Neural progenitor cell (in vitro differentiated cells): ENCODE measurements around the gene DHRS2. TPM values are rescaled to one million over a fixed set of nuclear protein-coding genes. Genes with fewer than 3 reads are reported as not detected.

Experiments used
- DNase-seq: peaks from one replicate; pipeline ENCODE4 v3.0.0-alpha.2; 2016; ENCODE audit warnings: low spot score
- H2AFZ ChIP-seq: fragments of 200-600 bp; sonication (generic); replicated peaks from 2 replicates; pipeline ENCODE4 v1.6.1; 2016; ENCODE audit warnings: antibody characterized with exemption
- H3F3A ChIP-seq: fragments of 200-600 bp; sonication (generic); 2 replicates; pipeline ENCODE4 v1.6.1; 2016; ENCODE audit warnings: antibody characterized with exemption, low read depth
- H3K27ac ChIP-seq: fragments of 200-600 bp; sonication (generic); 2 replicates; pipeline ENCODE4 v1.5.1; 2016; ENCODE audit warnings: mild to moderate bottlenecking
- H3K27me3 ChIP-seq: fragments of 200-600 bp; sonication (generic); 2 replicates; pipeline ENCODE4 v1.6.1; 2016; ENCODE audit warnings: mild to moderate bottlenecking, moderate library complexity
- H3K36me3 ChIP-seq: fragments of 200-600 bp; sonication (generic); 2 replicates; pipeline ENCODE4 v1.5.1; 2016
- H3K4me1 ChIP-seq: fragments of 200-600 bp; sonication (generic); 2 replicates; pipeline ENCODE4 v1.6.1; 2016; ENCODE audit warnings: mixed run types
- H3K4me2 ChIP-seq: fragments of 200-600 bp; sonication (generic); 2 replicates; pipeline ENCODE4 v1.6.1; 2016
- H3K4me3 ChIP-seq: fragments of 200-600 bp; sonication (generic); 2 replicates; pipeline ENCODE4 v1.5.1; 2016
- H3K79me2 ChIP-seq: fragments of 200-600 bp; sonication (generic); 2 replicates; pipeline ENCODE4 v1.6.1; 2016; ENCODE audit warnings: low read depth
- H3K9ac ChIP-seq: fragments of 200-600 bp; sonication (generic); 2 replicates; pipeline ENCODE4 v1.6.1; 2016
- H3K9me3 ChIP-seq: fragments of 200-600 bp; sonication (generic); 2 replicates; pipeline ENCODE4 v1.5.1; 2016; ENCODE audit warnings: low read depth
- H4K20me1 ChIP-seq: fragments of 200-600 bp; sonication (generic); 2 replicates; pipeline ENCODE4 v1.6.1; 2016; ENCODE audit warnings: low read depth
- H3K27ac Mint-ChIP-seq: 3 replicates; pipeline ENCODE4 v1.8.0; 2021; ENCODE audit warnings: mixed read lengths
- H3K27me3 Mint-ChIP-seq: 2 replicates; pipeline ENCODE4 v1.8.0; 2022; ENCODE audit warnings: low read depth, mild to moderate bottlenecking, inconsistent platforms, moderate library complexity, mixed read lengths; ENCODE audit not compliant: insufficient read depth
- H3K36me3 Mint-ChIP-seq: 3 replicates; pipeline ENCODE4 v1.8.0; 2021; ENCODE audit warnings: mixed read lengths
- H3K4me1 Mint-ChIP-seq: 3 replicates; pipeline ENCODE4 v1.8.0; 2021; ENCODE audit warnings: mixed read lengths
- H3K4me3 Mint-ChIP-seq: 3 replicates; pipeline ENCODE4 v1.8.0; 2021; ENCODE audit warnings: mild to moderate bottlenecking, moderate library complexity, mixed read lengths
- H3K9me3 Mint-ChIP-seq: 3 replicates; pipeline ENCODE4 v1.8.0; 2020; ENCODE audit warnings: mixed read lengths
- EZH2 ChIP-seq: fragments of 200-600 bp; sonication (generic); IDR thresholded peaks from 2 replicates; pipeline ENCODE4 v1.6.1; 2017; ENCODE audit warnings: antibody characterized with exemption, mild to moderate bottlenecking, moderate library complexity
- EZH2phosphoT487 ChIP-seq: fragments of 200-600 bp; sonication (generic); IDR thresholded peaks from 2 replicates; pipeline ENCODE4 v1.6.1; 2017; ENCODE audit warnings: antibody characterized with exemption
- total RNA-seq: library from RNA; depleted of rRNA; stranded (reverse); fragments of >200 nt; gene quantifications from 2 replicates; pipeline ENCODE4 v1.2.3, GENCODE V29; 2015; ENCODE audit warnings: low replicate concordance
- TF ChIP-seq, protein P1 (sequence below): fragments of 200-600 bp; sonication (generic); IDR thresholded peaks from 2 replicates; pipeline ENCODE4 v1.5.1; 2017; ENCODE audit warnings: antibody characterized with exemption, mild to moderate bottlenecking

DHRS2 gene
- total RNA-seq, 1 donor from 2014 or later = 2.8 TPM

DNA sequence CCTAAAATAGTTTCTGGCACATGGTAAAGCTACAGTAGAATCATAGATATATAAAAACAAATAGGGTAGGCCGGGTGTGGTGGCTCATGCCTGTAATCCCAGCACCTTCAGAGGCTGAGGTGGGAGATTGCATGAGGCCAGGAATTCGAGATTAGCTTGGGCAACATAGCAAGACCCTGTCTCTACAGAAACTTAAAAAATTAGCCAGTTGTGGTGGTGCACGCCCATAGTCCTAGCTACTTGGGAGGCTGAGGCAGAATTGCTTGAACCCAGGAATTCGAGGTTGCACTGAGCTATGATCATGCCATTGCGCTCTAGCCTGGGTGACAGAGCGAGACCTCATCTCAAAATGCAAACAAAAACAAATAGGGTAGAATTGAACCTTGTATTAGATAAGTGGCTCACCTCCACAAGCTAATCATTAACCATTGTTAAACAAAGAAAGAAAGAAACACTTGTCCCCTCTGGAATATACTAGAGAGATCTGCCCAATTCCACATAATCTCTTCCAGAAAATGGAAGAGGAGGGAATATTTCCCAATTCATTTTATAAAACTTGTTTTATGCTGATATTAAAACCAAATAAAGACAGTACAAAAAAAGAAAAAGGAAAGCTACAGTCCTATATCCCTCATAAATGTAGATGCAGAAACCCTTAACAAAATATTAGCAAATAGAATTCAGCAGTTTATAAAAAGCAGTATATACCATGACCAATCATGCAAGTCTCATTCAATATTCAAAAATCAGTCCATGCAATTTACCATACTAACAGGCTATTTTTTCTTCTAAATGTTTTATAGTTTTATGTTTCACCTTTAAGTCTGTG is 22.7 kb upstream of the DHRS2 start:
- TF ChIP-seq, protein P1, sequence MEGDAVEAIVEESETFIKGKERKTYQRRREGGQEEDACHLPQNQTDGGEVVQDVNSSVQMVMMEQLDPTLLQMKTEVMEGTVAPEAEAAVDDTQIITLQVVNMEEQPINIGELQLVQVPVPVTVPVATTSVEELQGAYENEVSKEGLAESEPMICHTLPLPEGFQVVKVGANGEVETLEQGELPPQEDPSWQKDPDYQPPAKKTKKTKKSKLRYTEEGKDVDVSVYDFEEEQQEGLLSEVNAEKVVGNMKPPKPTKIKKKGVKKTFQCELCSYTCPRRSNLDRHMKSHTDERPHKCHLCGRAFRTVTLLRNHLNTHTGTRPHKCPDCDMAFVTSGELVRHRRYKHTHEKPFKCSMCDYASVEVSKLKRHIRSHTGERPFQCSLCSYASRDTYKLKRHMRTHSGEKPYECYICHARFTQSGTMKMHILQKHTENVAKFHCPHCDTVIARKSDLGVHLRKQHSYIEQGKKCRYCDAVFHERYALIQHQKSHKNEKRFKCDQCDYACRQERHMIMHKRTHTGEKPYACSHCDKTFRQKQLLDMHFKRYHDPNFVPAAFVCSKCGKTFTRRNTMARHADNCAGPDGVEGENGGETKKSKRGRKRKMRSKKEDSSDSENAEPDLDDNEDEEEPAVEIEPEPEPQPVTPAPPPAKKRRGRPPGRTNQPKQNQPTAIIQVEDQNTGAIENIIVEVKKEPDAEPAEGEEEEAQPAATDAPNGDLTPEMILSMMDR = no peak
- TF ChIP-seq EZH2 (no peak), EZH2phosphoT487 (no peak)
- H3K4me1 ChIP-seq = no peaks in the 10 kb centered on the region
- no peaks in the 10 kb centered on the region for H3F3A ChIP-seq
- no peak overlapping the region for H2AFZ ChIP-seq
- Mint-ChIP-seq H3K27ac (no peak overlapping the region), H3K36me3 (no peaks in the 10 kb centered on the region), H3K4me3 (no peak overlapping the region), H3K9me3 (peaks cover 4% of the 10 kb centered on the region), H3K27me3 (no peaks in the 10 kb centered on the region), H3K4me1 (no peaks in the 10 kb centered on the region)
- H4K20me1 ChIP-seq = no peaks in the 10 kb centered on the region
- H3K4me2 ChIP-seq = no peak overlapping the region
- H3K27ac ChIP-seq = no peak overlapping the region
- H3K36me3 ChIP-seq = no peaks in the 10 kb centered on the region
- H3K27me3 ChIP-seq = no peaks in the 10 kb centered on the region
- no peak for DNase-seq
- H3K9ac ChIP-seq = no peak overlapping the region
- H3K79me2 ChIP-seq = no peaks in the 10 kb centered on the region
- no peak overlapping the region for H3K4me3 ChIP-seq
- H3K9me3 ChIP-seq = no peaks in the 10 kb centered on the region

DNA sequence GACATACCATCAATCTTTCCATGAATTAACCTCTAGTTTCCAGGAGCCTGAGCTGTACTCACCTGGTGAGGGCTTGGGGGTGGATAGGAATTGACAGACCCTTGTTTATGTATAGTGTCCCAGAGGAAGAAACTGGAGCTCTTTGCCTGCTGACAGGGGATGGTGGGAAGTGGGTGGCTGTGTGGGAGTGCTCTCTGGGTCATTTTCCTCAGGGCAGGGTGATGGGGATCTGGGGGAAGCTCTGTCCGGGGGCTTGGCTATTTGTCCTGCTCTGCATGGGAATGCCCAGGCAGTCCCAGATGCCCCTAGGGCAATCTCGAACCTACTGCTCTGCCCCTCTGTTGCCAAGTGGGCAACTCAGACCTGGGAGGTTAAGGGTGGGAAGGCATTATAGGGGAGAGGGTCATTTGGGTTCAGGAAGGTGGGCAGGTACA is 21.8 kb upstream of the DHRS2 start:
- no peaks in the 10 kb centered on the region for H3F3A ChIP-seq
- no peak overlapping the region for H3K4me3 Mint-ChIP-seq
- TF ChIP-seq, protein P1 = no peak
- TF ChIP-seq EZH2phosphoT487 (no peak), EZH2 (no peak)

GRCh38 chr14:23615856-23616255 is 20.3 kb upstream of the DHRS2 start:
- Mint-ChIP-seq H3K9me3 (no peaks in the 10 kb centered on the region), H3K4me1 (no peaks in the 10 kb centered on the region), H3K27me3 (no peaks in the 10 kb centered on the region), H3K4me3 (no peak overlapping the region), H3K36me3 (no peaks in the 10 kb centered on the region), H3K27ac (no peak overlapping the region)
- DNase-seq = no peak
- Histone ChIP-seq H3K4me2 (no peak overlapping the region), H3F3A (no peaks in the 10 kb centered on the region), H3K79me2 (no peaks in the 10 kb centered on the region), H2AFZ (no peak overlapping the region), H3K9me3 (no peaks in the 10 kb centered on the region), H3K4me1 (no peaks in the 10 kb centered on the region), H3K27ac (no peak overlapping the region), H4K20me1 (no peaks in the 10 kb centered on the region), H3K27me3 (no peaks in the 10 kb centered on the region), H3K4me3 (no peak overlapping the region), H3K36me3 (no peaks in the 10 kb centered on the region), H3K9ac (no peak overlapping the region)
- TF ChIP-seq EZH2 (no peak), EZH2phosphoT487 (no peak)
- TF ChIP-seq, protein P1 = no peak

More for the DNA sequence above, 21.8 kb upstream of the DHRS2 start:
- Histone ChIP-seq H3K9ac (no peak overlapping the region), H3K4me2 (no peak overlapping the region), H3K36me3 (no peaks in the 10 kb centered on the region), H3K4me1 (no peaks in the 10 kb centered on the region), H3K79me2 (no peaks in the 10 kb centered on the region), H3K27me3 (no peaks in the 10 kb centered on the region), H2AFZ (no peak overlapping the region), H3K27ac (no peak overlapping the region), H4K20me1 (no peaks in the 10 kb centered on the region), H3K9me3 (no peaks in the 10 kb centered on the region), H3K4me3 (no peak overlapping the region)
- DNase-seq = no peak
- Mint-ChIP-seq H3K4me1 (no peaks in the 10 kb centered on the region), H3K9me3 (no peaks in the 10 kb centered on the region), H3K27me3 (no peaks in the 10 kb centered on the region), H3K27ac (no peak overlapping the region), H3K36me3 (no peaks in the 10 kb centered on the region)
